Stimulated activated effector memory CD8-positive, alpha-beta T cell treated with anti-CD3 and anti-CD28 coated beads, Interleukin-12 subunit alpha, Interleukin-12 subunit beta, amount 100 ng/mL, for 72 hours (primary cell): ENCODE results near the gene TGM1.
"Not testable (repeated sequence)": the region's sequence is repeated elsewhere in the genome, so short reads cannot be mapped to it uniquely, and the experiment has no call there.

ENCODE experiments used
- ATAC-seq: fragments of 150-1000 bp; cut with Tn5 transposase; 2 replicates; pipeline ENCODE4 v1.10.0; 2021
- DNase-seq, 2 donors: peaks; one replicate each; pipeline ENCODE4 v3.0.0; 2021 to 2022; ENCODE audit warnings: low spot score in 2 of 2
- H3K27ac Mint-ChIP-seq: one replicate; pipeline ENCODE4 v1.8.0; 2022; ENCODE audit warnings: mild to moderate bottlenecking, mixed read lengths
- H3K36me3 Mint-ChIP-seq: one replicate; pipeline ENCODE4 v1.8.0; 2022; ENCODE audit warnings: mild to moderate bottlenecking, mixed read lengths
- H3K4me1 Mint-ChIP-seq: one replicate; pipeline ENCODE4 v1.8.0; 2022; ENCODE audit warnings: mixed read lengths
- H3K4me3 Mint-ChIP-seq: one replicate; pipeline ENCODE4 v1.8.0; 2022; ENCODE audit warnings: mild to moderate bottlenecking, mixed read lengths
- H3K9me3 Mint-ChIP-seq: one replicate; pipeline ENCODE4 v1.8.0; 2022; ENCODE audit warnings: mixed read lengths

TGM1 gene

DNA sequence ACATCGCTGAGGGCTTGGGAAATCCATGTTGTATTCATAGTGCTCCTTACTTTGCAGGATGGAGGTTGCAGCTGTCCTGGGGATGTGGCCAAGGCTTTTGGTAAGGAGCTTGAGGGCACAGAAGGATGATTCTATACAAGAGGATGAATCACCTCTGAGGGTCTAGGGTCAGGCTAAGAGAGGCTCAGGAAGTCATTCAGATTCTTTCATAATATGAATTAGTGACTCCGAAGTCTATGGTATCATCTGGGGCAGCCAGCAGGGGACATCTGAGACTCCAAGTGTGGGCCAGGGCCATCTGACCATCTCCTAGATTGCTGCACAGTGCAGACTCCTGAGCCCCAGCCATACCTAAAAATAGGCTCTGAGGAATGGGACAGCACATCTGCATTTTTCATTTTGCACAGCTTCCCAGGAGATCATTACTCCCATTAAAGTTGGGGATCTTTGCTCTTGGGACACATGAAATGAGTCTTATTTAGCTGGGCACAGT, 25.5 kb downstream of the TGM1 start:
- Mint-ChIP-seq H3K4me3 (no peak overlapping the region), H3K36me3 (peaks cover 81% of the 10 kb centered on the region), H3K27ac (peak overlapping the region; percentile 84), H3K4me1 (peaks cover 72% of the 10 kb centered on the region), H3K9me3 (no peaks in the 10 kb centered on the region)
- ATAC-seq: no peak
- no peak for DNase-seq

DNA sequence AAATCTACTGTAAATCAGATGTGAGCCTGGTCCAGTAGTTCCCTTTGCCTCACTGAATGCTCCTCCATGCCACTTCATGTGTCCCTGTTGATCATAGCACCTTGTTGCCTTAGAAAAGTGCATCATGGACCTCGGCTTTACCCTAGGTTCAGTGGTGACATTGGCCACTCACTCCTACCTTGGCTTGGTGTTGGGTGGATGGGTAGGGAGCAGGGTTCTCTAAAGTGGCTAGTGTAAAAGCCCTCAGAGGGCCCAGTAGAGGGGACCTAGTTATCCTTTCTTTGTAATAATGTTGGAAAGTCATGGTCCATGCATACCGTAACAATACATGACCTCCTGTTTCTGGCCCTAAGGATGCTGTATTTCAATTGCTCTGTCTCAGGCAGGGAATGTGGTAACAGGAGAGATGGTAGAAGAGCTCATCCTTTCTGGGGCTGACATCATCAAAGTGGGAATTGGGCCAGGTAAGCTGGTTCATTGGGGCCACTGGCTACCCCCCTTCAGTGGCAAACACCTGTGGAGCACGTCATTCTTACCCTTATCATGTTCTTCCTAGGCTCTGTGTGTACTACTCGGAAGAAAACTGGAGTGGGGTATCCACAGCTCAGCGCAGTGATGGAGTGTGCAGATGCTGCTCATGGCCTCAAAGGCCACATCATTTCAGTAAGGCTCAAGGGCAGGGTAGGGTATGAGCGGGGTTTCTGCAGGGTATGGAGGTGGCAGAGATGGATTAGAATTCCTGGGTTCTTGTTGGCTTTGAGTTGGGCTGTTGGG, 26.1 kb downstream of the TGM1 start:
- ATAC-seq (no peak), DNase-seq (no peak)
- Mint-ChIP-seq H3K4me3 (no peak overlapping the region), H3K9me3 (no peaks in the 10 kb centered on the region), H3K36me3 (peaks cover 81% of the 10 kb centered on the region), H3K4me1 (peaks cover 72% of the 10 kb centered on the region), H3K27ac (peak overlapping the region; percentile 84)

DNA sequence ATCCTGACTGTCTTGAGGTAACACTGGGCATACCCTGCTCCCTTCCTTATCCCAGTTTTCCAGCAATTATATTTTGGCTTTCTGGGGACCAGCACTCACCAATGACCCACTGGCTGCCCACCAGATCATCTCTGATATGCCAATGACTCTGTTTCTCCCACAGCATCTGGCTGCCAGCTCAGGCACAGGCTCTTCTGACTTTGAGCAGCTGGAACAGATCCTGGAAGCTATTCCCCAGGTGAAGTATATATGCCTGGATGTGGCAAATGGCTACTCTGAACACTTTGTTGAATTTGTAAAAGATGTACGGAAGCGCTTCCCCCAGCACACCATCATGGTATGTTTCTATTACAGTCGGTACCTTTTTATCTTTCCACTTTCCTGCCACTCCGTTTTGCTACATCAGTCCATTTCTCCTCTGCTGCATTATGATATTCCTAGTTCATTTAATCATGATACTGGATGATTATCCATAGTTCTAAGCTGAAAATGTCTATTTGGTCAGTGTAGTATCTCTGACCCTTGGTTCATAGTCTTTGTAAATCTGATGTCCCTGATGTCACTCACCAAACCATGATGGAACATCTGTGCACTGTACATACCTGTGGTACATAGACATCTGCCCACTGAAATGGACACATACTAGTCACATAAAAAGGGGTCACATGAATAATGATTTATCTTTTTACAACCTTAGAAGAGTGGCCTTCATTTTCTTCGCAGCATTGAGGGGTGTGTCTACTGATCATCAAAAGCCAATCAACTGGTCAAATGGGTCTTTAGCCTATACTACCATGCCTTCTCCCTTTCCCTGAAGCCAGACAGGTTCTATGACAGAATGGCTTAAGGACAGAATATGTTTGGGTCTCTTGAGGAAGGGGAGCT, 26.9 kb downstream of the TGM1 start:
- Mint-ChIP-seq H3K27ac (peak overlapping the region; percentile 84), H3K4me1 (peaks cover 70% of the 10 kb centered on the region), H3K36me3 (peaks cover 76% of the 10 kb centered on the region), H3K4me3 (no peak overlapping the region), H3K9me3 (no peaks in the 10 kb centered on the region)
- ATAC-seq (no peak), DNase-seq (no peak)

DNA sequence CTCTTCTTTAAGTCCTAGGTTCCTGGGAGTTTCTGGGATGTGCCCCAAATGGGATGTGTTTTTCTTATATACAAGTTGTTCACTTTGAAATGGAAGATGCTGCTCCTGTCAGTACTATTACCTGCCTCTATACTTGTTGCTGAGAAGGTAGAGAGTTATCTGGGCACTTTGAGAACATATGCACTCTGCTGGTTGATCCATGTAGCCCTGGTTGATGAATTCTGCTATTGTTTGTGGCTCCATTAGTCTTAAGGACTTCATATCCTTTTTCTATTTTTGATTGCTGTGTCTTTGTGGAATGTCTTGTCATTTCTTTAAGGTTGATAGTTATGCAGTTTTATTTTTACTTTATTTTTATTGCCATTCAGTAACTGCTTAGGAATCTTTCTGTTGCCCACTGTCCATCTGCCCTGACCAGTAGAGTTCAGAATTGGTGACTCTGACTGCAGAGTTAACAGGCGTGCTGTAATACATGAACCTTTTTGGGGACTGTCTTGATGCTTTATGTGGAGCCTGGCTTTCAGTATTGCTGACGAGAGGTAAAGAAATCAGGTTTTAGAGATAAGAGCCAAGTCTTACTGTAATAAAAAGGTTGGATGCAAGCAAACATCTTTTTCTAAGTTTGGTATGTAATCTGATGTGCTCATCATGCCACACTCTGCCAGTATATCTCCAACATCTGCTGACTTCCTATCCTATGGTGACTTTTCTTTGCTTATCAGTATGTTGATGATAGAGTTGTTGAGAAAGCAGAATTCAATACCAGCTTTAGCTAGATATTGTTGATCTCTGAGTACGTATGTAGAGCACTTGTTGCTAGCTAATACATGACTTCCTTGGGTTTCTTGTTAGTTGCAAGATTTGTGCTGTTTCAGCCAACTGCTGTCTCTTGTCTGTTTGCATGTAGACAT, 28.6 kb downstream of the TGM1 start:
- Mint-ChIP-seq H3K9me3 (no peaks in the 10 kb centered on the region), H3K4me1 (peaks cover 54% of the 10 kb centered on the region), H3K36me3 (peaks cover 76% of the 10 kb centered on the region), H3K27ac (peak overlapping the region; percentile 67), H3K4me3 (peak overlapping the region; percentile 84)
- ATAC-seq (no peak), DNase-seq (no peak)

DNA sequence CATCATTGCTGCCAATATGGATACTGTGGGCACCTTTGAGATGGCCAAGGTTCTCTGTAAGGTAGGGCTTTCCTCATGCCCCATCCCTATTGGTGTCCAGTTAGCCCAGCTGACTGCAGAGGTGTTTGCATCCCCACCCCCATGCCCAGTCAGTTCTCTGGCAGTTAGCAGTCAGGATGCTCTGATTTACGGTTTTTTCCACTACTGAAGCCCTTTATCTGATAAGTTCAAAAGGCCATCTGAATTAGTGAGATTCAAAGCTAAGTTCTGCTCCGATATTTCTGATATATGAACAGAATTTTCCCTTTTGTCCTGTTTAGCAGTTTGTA, 29.5 kb downstream of the TGM1 start:
- DNase-seq (no peak), ATAC-seq (no peak)
- no peaks in the 10 kb centered on the region for H3K9me3 Mint-ChIP-seq
- H3K27ac Mint-ChIP-seq: peak overlapping the region; percentile 86
- peaks cover 47% of the 10 kb centered on the region for H3K4me1 Mint-ChIP-seq
- peaks cover 76% of the 10 kb centered on the region for H3K36me3 Mint-ChIP-seq
- peak overlapping the region; percentile 84 for H3K4me3 Mint-ChIP-seq

DNA sequence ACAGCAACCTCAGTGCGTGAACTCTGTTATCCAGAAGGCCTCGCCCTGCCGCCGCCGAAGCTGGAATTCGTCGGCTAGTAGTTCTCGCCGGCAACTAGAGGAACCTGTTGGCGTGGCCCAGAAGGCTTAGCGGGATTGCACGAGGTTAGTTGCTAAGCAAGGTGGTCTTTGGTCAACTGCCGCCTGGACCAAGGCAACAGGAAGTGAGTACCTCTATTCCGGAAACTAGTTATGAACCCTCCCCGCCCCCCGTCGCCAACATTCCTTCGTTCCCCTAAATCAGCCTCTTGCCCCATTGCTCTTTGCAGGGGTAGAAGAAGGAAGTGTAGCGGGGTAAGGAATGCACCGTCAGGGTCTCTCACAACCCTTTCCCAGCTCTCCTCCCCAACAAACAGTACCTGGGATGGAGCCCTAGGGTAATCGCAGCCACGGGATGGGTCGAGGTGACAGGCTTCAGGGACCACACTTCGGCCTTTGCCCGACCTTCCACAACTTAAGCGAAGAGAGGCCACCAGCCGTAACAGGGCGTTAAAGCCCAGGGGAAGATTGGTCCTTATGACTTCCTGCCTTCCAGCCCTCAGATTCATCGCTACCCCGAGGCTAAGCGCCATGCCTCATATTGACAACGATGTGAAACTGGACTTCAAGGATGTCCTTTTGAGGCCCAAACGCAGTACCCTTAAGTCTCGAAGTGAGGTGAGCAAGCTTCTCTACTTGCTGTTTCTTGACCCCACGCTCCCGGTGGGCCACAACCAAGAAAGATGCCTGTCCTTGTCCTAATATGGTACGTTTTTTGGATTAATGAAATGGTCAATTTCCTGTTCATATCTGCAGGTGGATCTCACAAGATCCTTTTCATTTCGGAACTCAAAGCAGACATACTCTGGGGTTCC, 30.1 kb downstream of the TGM1 start, which contains the start of gene GMPR2:
TSS of gene GMPR2 (plus strand) at position 285 of the 893 bp plus-strand sequence. CDS start at position 610, 325 bp downstream.
- H3K4me3 Mint-ChIP-seq: peak within 1 kb of the TSS; percentile 84
- peak; percentile 62 for ATAC-seq
- peaks cover 76% of the 10 kb centered on the region for H3K36me3 Mint-ChIP-seq
- H3K27ac Mint-ChIP-seq: peak within 1 kb of the TSS; percentile 86
- DNase-seq: no peak
- no peaks in the 10 kb centered on the region for H3K9me3 Mint-ChIP-seq
- H3K4me1 Mint-ChIP-seq: peaks cover 41% of the 10 kb centered on the region

DNA sequence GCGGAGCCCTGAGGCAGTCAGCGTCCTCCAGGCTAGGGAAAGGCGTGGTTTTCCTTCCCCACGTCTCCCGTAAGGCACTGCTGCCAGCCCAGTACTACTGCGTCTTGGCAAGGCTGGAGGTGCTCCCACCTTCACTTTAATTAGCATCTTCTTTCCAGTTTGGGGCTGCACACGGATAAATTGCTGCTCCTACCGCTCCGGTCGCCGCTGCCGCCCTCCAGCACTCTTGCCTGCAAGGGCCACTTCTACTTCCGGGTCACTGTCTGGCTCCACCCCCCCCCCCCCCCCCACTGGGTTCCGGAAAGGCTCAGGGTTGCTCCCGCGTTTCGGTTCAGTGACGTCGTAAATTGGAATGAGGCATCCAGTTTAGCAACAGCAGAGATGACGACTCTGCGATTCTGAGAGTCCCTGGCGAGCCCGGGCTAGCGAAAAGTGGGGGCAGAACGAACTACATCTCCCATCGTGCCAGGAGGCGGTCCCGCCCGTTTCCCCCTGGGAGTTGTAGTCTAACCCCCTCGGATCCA, 30.8 kb downstream of the TGM1 start, which contains the start of gene NEDD8:
TSS of gene NEDD8 (minus strand) at position 247 of the 524 bp plus-strand sequence. CDS start at position 147, 100 bp downstream.
- DNase-seq (peak; percentile 68 to 93), ATAC-seq (peak; percentile 93)
- H3K36me3 Mint-ChIP-seq: peaks cover 76% of the 10 kb centered on the region
- H3K4me1 Mint-ChIP-seq: peaks cover 38% of the 10 kb centered on the region
- H3K27ac Mint-ChIP-seq: peak within 1 kb of the TSS; percentile 86
- no peaks in the 10 kb centered on the region for H3K9me3 Mint-ChIP-seq
- H3K4me3 Mint-ChIP-seq: peak within 1 kb of the TSS; percentile 84

DNA sequence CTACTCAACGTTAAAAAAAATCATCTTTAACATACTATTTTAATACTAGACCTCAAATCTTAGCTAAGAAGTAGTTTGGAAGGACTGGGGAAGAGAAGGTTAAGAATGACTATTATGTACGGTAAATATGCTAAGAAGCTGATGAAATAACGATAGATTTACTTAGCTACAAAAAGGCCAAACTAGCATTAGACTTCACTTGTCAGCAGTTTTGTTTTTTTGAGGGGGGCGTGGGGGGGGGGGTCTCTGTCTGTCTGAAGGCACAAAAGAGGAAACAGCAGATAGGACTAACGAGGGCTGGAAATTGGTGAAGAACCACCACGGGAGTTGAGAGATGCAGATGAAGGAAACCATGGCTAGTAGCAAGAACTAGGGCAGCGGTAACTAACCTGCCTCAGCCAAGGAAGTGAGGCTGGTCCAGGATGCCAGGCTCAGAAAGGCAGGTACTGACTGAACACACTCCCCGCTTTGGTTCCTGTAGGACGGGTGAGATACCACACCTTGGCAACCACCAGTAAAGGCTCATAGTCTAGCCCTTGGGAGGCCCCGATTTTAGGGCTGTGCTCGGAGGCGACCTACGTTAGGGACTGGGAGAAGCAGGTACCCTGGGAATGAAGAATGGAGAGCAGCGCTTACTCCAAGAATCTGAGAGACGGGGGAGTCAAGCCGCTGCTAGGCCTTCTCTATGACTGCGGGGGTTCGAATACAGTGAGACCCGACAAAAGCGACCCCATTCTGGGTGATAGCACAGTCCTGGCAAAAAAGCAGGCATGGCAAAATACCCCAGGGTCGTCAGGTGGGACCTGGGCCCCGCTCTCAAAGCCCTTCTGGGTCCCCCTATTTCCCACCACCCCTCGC, 31.5 kb downstream of the TGM1 start:
- DNase-seq (peak in 1 of 2 donors; percentile 11), ATAC-seq (peak; percentile 43)
- Mint-ChIP-seq H3K4me1 (peaks cover 35% of the 10 kb centered on the region), H3K36me3 (peaks cover 73% of the 10 kb centered on the region), H3K4me3 (peak overlapping the region; percentile 84), H3K9me3 (no peaks in the 10 kb centered on the region), H3K27ac (peak overlapping the region; percentile 86)

DNA sequence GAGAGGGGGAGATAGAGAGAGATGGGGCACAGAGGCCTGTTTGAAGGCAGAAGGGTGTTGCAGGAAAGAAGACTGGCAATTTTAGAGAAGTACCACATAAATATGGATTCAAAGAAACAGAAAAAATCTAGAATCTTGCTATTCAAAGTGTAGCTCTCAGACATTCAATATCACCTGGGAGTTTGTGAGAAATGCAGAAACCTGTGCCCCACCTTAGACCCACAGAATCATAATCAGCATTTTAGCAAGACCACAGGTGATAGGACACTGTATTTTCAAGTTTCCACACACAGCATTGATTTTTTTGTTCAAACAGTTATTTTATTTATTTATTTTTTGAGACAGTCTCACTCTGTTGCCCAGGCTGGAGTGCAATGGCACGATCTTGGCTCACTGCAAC, 34.1 kb downstream of the TGM1 start:
- ATAC-seq (no peak), DNase-seq (no peak)
- no peak overlapping the region for H3K4me3 Mint-ChIP-seq
- H3K9me3 Mint-ChIP-seq: no peaks in the 10 kb centered on the region
- peak overlapping the region; percentile 20 for H3K27ac Mint-ChIP-seq
- peaks cover 20% of the 10 kb centered on the region for H3K4me1 Mint-ChIP-seq
- H3K36me3 Mint-ChIP-seq: peaks cover 72% of the 10 kb centered on the region

DNA sequence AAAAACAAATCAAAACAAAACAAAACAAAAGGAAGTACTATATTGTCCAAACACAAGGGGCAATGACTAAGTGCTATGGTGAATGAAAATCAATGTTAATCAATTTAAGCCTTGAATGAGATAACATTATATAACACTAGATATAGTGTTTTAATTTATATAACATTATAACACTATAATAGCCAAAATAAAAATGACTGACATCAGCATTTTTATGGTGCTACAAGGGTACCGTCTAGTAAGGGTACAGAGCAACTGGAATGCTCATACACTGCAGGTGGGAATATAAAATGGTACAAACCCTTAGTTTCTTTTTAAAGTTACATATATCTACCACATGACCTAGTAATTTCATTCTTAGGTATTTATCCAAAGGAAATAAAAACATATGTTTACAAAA, 36.5 kb downstream of the TGM1 start:
- peaks cover 14% of the 10 kb centered on the region for H3K4me1 Mint-ChIP-seq
- H3K27ac Mint-ChIP-seq: no peak overlapping the region
- H3K4me3 Mint-ChIP-seq: no peak overlapping the region
- no peak for ATAC-seq
- no peak for DNase-seq
- H3K36me3 Mint-ChIP-seq: peaks cover 66% of the 10 kb centered on the region
- no peaks in the 10 kb centered on the region for H3K9me3 Mint-ChIP-seq

DNA sequence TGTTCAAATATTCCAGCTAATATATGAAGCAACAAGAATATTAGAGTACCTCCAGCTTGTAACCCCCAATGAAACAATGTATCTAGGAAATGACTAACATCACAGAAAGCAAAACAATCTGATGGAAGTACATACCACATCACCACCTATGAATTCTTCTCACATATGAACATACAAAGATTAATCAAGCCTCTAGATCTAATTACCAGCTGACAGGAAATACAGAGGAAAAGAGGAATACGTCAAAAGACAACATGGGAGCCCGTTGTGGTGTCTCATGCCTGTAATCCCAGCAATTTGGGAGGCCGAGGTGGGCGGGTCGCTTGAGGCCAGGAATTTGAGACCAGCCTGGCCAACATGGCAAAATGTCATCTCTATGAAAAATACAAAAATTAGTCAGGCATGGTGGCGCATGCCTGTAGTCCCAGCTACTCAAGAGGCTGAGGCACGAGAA, 38.3 kb downstream of the TGM1 start:
- ATAC-seq (no peak), DNase-seq (no peak)
- Mint-ChIP-seq H3K27ac (peak overlapping the region; percentile 14), H3K9me3 (no peaks in the 10 kb centered on the region), H3K36me3 (peaks cover 50% of the 10 kb centered on the region), H3K4me3 (no peak overlapping the region), H3K4me1 (peaks cover 14% of the 10 kb centered on the region)

DNA sequence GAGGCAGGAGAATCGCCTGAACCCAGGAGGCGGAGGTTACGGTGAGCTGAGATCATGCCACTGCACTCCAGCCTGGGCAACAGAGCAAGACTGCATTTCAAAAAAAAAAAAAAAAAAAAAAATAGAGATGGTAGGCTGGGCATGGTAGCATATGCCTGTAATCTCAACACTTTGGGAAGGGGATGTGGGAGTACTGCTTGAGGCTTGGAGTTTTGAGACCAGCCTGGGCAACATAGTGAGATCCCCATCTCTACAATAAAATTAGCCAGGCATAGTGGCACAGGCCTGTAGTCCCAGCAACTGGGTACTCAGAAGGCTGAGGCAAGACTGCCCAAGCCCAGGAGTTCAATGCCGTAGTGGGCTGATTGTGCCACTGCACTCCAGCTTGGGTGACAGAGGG, 40.0 kb downstream of the TGM1 start:
- not testable (repeated sequence) for H3K27ac Mint-ChIP-seq, H3K4me3 Mint-ChIP-seq, H3K9me3 Mint-ChIP-seq, DNase-seq, ATAC-seq
- Mint-ChIP-seq H3K36me3 (peaks cover 36% of the 10 kb centered on the region), H3K4me1 (peaks cover 14% of the 10 kb centered on the region)

DNA sequence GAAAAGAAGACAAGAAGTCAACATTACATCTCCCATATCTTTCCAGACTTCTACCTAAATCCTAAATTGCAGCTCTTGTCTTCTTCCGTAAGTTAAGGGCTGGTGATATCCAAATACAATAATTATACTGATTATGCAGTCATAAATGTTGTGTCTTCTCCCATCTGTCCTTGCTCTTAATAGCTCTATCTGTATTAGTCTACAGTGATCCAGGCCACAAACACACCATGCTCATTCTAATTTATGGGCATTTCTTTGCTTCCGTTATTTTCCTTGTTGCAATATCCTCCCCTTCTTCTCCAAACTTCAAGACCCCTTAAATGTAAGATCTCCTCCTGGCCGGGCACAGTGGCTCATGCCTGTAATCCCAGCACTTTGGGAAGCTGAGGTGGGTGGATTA, 43.5 kb downstream of the TGM1 start:
- no peak overlapping the region for H3K4me3 Mint-ChIP-seq
- no peaks in the 10 kb centered on the region for H3K9me3 Mint-ChIP-seq
- DNase-seq (no peak), ATAC-seq (no peak)
- H3K4me1 Mint-ChIP-seq: peaks cover 24% of the 10 kb centered on the region
- peaks cover 39% of the 10 kb centered on the region for H3K36me3 Mint-ChIP-seq
- no peak overlapping the region for H3K27ac Mint-ChIP-seq
